Erythroblast (primary cell): ENCODE measurements around the gene PSMD5.

Experiments used
- GATA1 ChIP-seq: IDR thresholded peaks from 2 replicates; pipeline ENCODE4 v1.6.1; 2011; ENCODE audit warnings: low read depth, mild to moderate bottlenecking, control low read depth, low read length, moderate library complexity
- POLR2A ChIP-seq: IDR thresholded peaks from 2 replicates; pipeline ENCODE4 v1.6.1; 2011; ENCODE audit warnings: mild to moderate bottlenecking, low read length

- TF ChIP-seq POLR2A (no peak), GATA1 (no peak)
Measured at GRCh38 chr9:120870206-120870605, 27.5 kb upstream of the PSMD5 start.
